ENCODE data around the gene MEGF11. TPM values are rescaled to one million over a fixed set of nuclear protein-coding genes. Genes with fewer than 3 reads are reported as not detected.

The MEGF11 gene
- total RNA-seq, 2 experiments from 2014 or later, result 3.3 to 6.8 TPM

DNA sequence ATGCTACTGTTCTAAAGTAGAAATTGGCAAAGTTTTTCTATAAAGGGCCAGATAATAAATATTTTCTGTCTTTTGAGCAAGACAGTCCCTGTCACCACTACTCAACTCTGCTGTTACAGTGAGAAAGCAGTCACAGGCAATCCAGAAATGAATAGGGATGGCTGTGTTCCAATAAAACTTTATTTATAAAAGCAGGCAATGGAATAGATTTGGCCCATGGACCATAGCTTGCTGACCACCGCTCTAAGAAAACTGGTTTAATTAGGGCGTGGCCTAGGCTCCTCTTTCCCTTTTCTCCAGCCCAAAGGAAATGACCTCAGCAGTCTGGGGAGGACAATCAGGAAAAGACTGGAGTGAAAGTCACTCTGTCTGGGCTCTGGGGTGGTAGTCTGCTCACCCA lies 183.8 kb downstream of the MEGF11 start:
- Histone ChIP-seq H3K9me3 (ENCODE audit: low read length) (no peaks in the 10 kb centered on the region), H4K20me1 (ENCODE audit: insufficient read depth, low read length) (no peaks in the 10 kb centered on the region), H3K27ac (ENCODE audit: low read depth, low read length, poor library complexity, severe bottlenecking) (no peak overlapping the region), H3K9me2 (ENCODE audit: insufficient read depth, low read length) (no peaks in the 10 kb centered on the region), H3K4me1 (ENCODE audit: insufficient read depth, low read length, poor library complexity, severe bottlenecking) (no peaks in the 10 kb centered on the region), H2AFZ (ENCODE audit: low read length) (no peak overlapping the region), H3K4me3 (ENCODE audit: low read depth, low read length, poor library complexity, severe bottlenecking) (no peak overlapping the region), H3K79me2 (ENCODE audit: insufficient read depth, low read depth, low read length) (no peaks in the 10 kb centered on the region), H3K4me2 (ENCODE audit: low read length) (no peak overlapping the region), H3K36me3 (ENCODE audit: insufficient read depth, low read length) (no peaks in the 10 kb centered on the region)
- ChIA-PET POLR2A (no interaction called here), CTCF (ENCODE audit: unreplicated experiment) (no interaction called here)
- no peak for TF ChIP-seq CTCF (conservative IDR thresholded peaks at IDR 0.05; ENCODE audit: low read length)
- no TSS peak for BruUV-seq (replicated peaks)
- intact Hi-C loops (cut with micrococcal nuclease; ENCODE audit: unreplicated experiment), result no loop called here
- DNase-seq (ENCODE audit: low spot score), result no peak

DNA sequence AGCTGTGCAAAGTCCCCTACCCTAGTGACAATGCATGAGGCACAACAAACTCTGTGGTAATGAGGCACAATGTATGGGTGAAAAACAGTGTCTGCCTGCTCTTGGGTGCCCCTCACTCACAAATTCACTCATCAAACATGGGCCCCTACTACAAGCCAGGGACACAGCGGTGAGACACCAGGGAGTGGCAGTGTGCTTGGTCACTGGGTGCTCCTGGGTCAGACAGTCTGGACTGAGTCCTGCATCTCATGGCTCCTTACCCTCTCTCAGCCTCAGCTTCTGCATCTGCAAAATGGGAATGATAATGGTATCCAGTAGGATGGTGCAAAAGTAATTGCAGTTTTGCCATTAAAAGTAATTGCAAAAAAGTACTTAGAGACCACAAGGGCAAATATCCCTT lies 184.7 kb downstream of the MEGF11 start:
- Histone ChIP-seq H3K4me1 (ENCODE audit: insufficient read depth, low read length, poor library complexity, severe bottlenecking) (no peaks in the 10 kb centered on the region), H3K36me3 (ENCODE audit: insufficient read depth, low read length) (no peaks in the 10 kb centered on the region), H3K4me2 (ENCODE audit: low read length) (no peak overlapping the region), H3K9me2 (ENCODE audit: insufficient read depth, low read length) (no peaks in the 10 kb centered on the region), H3K79me2 (ENCODE audit: insufficient read depth, low read depth, low read length) (no peaks in the 10 kb centered on the region), H4K20me1 (ENCODE audit: insufficient read depth, low read length) (no peaks in the 10 kb centered on the region), H3K9me3 (ENCODE audit: low read length) (no peaks in the 10 kb centered on the region), H2AFZ (ENCODE audit: low read length) (no peak overlapping the region), H3K27ac (ENCODE audit: low read depth, low read length, poor library complexity, severe bottlenecking) (no peak overlapping the region), H3K4me3 (ENCODE audit: low read depth, low read length, poor library complexity, severe bottlenecking) (no peak overlapping the region)
- BruUV-seq (replicated peaks), result no TSS peak
- DNase-seq (ENCODE audit: low spot score), result no peak
- ChIA-PET CTCF (ENCODE audit: unreplicated experiment) (no interaction called here), POLR2A (no interaction called here)
- intact Hi-C loops (cut with micrococcal nuclease; ENCODE audit: unreplicated experiment), result no loop called here
- TF ChIP-seq CTCF (conservative IDR thresholded peaks at IDR 0.05; ENCODE audit: low read length), result no peak
- TF ChIP-seq EZH2phosphoT487 (IDR thresholded peaks at IDR 0.05; ENCODE audit: borderline replicate concordance, low read depth, low read length), result no peak

DNA sequence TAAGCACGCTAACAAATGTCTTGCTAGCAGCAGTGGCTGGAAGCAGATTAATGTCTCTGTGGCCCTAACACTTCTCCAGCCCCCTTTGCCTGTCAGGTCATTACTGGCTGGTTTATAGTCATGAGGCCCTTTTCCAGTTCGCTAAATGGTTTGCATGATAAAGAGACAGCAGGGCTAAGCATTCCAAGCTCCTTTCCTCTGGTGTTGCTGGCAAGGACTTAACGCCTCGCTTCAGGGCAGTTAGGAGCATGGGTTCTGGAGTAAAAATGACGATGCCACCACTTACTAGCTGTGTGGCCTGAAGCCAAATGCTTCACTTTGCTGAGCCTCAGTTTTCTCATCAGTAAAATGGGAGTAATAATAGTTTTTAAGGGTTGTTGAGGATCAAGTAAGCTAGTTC lies 185.9 kb downstream of the MEGF11 start:
- H3K4me3 ChIP-seq (ENCODE audit: low read depth, low read length, poor library complexity, severe bottlenecking), result no peak overlapping the region
- ChIA-PET CTCF (ENCODE audit: unreplicated experiment) (no interaction called here), POLR2A (interaction anchor here (0.5 to 0.6 kb wide), 2 partner anchors 351 to 1197 kb away, joined by 3 read pairs; no protein-coding TSS in a partner anchor)
- H3K79me2 ChIP-seq (ENCODE audit: insufficient read depth, low read depth, low read length), result no peaks in the 10 kb centered on the region
- H4K20me1 ChIP-seq (ENCODE audit: insufficient read depth, low read length), result no peaks in the 10 kb centered on the region
- H3K9me3 ChIP-seq (ENCODE audit: low read length), result no peaks in the 10 kb centered on the region
- intact Hi-C loops (cut with micrococcal nuclease; ENCODE audit: unreplicated experiment), result no loop called here
- no peak overlapping the region for H3K27ac ChIP-seq (ENCODE audit: low read depth, low read length, poor library complexity, severe bottlenecking)
- no peak for DNase-seq (ENCODE audit: low spot score)
- no peak overlapping the region for H3K4me2 ChIP-seq (ENCODE audit: low read length)
- no peaks in the 10 kb centered on the region for H3K4me1 ChIP-seq (ENCODE audit: insufficient read depth, low read length, poor library complexity, severe bottlenecking)
- BruUV-seq (replicated peaks), result no TSS peak
- H2AFZ ChIP-seq (ENCODE audit: low read length), result no peak overlapping the region
- no peaks in the 10 kb centered on the region for H3K36me3 ChIP-seq (ENCODE audit: insufficient read depth, low read length)
- no peak for TF ChIP-seq CTCF (conservative IDR thresholded peaks at IDR 0.05; ENCODE audit: low read length)
- TF ChIP-seq EZH2phosphoT487 (IDR thresholded peaks at IDR 0.05; ENCODE audit: borderline replicate concordance, low read depth, low read length), result no peak
- no peaks in the 10 kb centered on the region for H3K9me2 ChIP-seq (ENCODE audit: insufficient read depth, low read length)
